T-helper 1 cell treated with Interleukin-12 subunit alpha and Interleukin-12 subunit beta and Interleukin-4 antibody, amounts not matched to agents 30 ng/mL and 1 ng/mL, for 36 hours (primary cell): ENCODE measurements around the gene FBXO31. TPM values are rescaled to one million over a fixed set of nuclear protein-coding genes. Genes with fewer than 3 reads are reported as not detected.
"Not testable (repeated sequence)": the region's sequence is repeated elsewhere in the genome, so short reads cannot be mapped to it uniquely, and the experiment has no call there.

Experiments used
- intact Hi-C: fragments of 100-400 bp; cut with micrococcal nuclease; formaldehyde crosslinking; loops from one replicate; pipeline ENCODE4 v1.15.1; 2024
- total RNA-seq: library from RNA; stranded (reverse); gene quantifications from 2 replicates; pipeline ENCODE4 v1.2.3, GENCODE V29; 2022

The FBXO31 gene
- total RNA-seq, 1 donor from 2014 or later: 33.0 TPM

GRCh38 chr16:87365021-87365713 lies 18.4 kb downstream of the FBXO31 start:
- intact Hi-C loops: no loop called here

- intact Hi-C loops: no loop called here
Measured at GRCh38 chr16:87363771-87364455, 19.7 kb downstream of the FBXO31 start.

GRCh38 chr16:87362828-87363559 lies 20.6 kb downstream of the FBXO31 start:
- intact Hi-C loops: not testable (repeated sequence)

- intact Hi-C loops: no loop called here
Measured at GRCh38 chr16:87361916-87362619, 21.5 kb downstream of the FBXO31 start.

- intact Hi-C loops: no loop called here
Measured at GRCh38 chr16:87360862-87361610, 22.5 kb downstream of the FBXO31 start.

- intact Hi-C loops: no loop called here
Measured at GRCh38 chr16:87359121-87359520, 24.5 kb downstream of the FBXO31 start.

- intact Hi-C loops: no loop called here
Measured at GRCh38 chr16:87358696-87359095, 24.9 kb downstream of the FBXO31 start.

GRCh38 chr16:87358250-87358649 lies 25.3 kb downstream of the FBXO31 start:
- intact Hi-C loops: no loop called here

GRCh38 chr16:87356491-87356853 lies 27.1 kb downstream of the FBXO31 start:
- intact Hi-C loops: no loop called here

GRCh38 chr16:87353613-87354012 lies 30.0 kb downstream of the FBXO31 start:
- intact Hi-C loops: no loop called here

GRCh38 chr16:87352818-87353217 lies 30.8 kb downstream of the FBXO31 start:
- intact Hi-C loops: no loop called here

GRCh38 chr16:87351320-87351698 lies 32.3 kb downstream of the FBXO31 start:
- intact Hi-C loops: no loop called here

GRCh38 chr16:87350681-87351319 lies 32.8 kb downstream of the FBXO31 start:
- intact Hi-C loops: no loop called here

GRCh38 chr16:87350031-87350430 lies 33.5 kb downstream of the FBXO31 start:
- intact Hi-C loops: no loop called here

GRCh38 chr16:87348616-87349157 lies 34.9 kb downstream of the FBXO31 start:
- intact Hi-C loops: no loop called here

- intact Hi-C loops: no loop called here
Measured at GRCh38 chr16:87347932-87348615, 35.5 kb downstream of the FBXO31 start.

- intact Hi-C loops: no loop called here
Measured at GRCh38 chr16:87346517-87347060, 37.0 kb downstream of the FBXO31 start.

- intact Hi-C loops: loop anchor here (1.0 to 2.0 kb wide), 2 partner anchors 37 to 48 kb away; partner anchors contain the start of gene FBXO31
Measured at GRCh38 chr16:87345726-87346424, 37.7 kb downstream of the FBXO31 start.
